DND-41 (cell line): Measurements from ENCODE around the gene CACNA1E.

Experiments
- EZH2 ChIP-seq: IDR thresholded peaks from 3 replicates; pipeline ENCODE4 v1.6.1; 2012; ENCODE audit warnings: borderline replicate concordance, low read depth, mild to moderate bottlenecking, moderate library complexity, low read length, inconsistent platforms; ENCODE audit not compliant: severe bottlenecking
- TF ChIP-seq, protein P1 (sequence below): IDR thresholded peaks from 2 replicates; pipeline ENCODE4 v1.5.1; 2012; ENCODE audit warnings: borderline replicate concordance, low read length, moderate library complexity, mild to moderate bottlenecking; ENCODE audit not compliant: poor library complexity, severe bottlenecking; ENCODE audit errors: extremely low read depth

GRCh38 chr1:181704546-181704945, 221.2 kb downstream of the CACNA1E start:
- TF ChIP-seq, protein P1, sequence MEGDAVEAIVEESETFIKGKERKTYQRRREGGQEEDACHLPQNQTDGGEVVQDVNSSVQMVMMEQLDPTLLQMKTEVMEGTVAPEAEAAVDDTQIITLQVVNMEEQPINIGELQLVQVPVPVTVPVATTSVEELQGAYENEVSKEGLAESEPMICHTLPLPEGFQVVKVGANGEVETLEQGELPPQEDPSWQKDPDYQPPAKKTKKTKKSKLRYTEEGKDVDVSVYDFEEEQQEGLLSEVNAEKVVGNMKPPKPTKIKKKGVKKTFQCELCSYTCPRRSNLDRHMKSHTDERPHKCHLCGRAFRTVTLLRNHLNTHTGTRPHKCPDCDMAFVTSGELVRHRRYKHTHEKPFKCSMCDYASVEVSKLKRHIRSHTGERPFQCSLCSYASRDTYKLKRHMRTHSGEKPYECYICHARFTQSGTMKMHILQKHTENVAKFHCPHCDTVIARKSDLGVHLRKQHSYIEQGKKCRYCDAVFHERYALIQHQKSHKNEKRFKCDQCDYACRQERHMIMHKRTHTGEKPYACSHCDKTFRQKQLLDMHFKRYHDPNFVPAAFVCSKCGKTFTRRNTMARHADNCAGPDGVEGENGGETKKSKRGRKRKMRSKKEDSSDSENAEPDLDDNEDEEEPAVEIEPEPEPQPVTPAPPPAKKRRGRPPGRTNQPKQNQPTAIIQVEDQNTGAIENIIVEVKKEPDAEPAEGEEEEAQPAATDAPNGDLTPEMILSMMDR, result no peak
- TF ChIP-seq EZH2, result no peak
